HUES6 (cell line): ENCODE results near the gene CXXC5.

Source experiments
- H3K27ac ChIP-seq: 2 replicates; pipeline ENCODE4 v1.7.0; 2013; ENCODE audit warnings: low read depth, mild to moderate bottlenecking, low read length, inconsistent platforms
- H3K27me3 ChIP-seq: 2 replicates; pipeline ENCODE4 v1.6.1; 2013; ENCODE audit warnings: low read length; ENCODE audit not compliant: control insufficient read depth, insufficient read depth
- H3K36me3 ChIP-seq: 2 replicates; pipeline ENCODE4 v1.6.1; 2013; ENCODE audit warnings: low read length; ENCODE audit not compliant: control insufficient read depth, insufficient read depth
- H3K4me1 ChIP-seq: 2 replicates; pipeline ENCODE4 v1.6.1; 2013; ENCODE audit warnings: low read length; ENCODE audit not compliant: control insufficient read depth, insufficient read depth
- H3K4me3 ChIP-seq: 2 replicates; pipeline ENCODE4 v1.5.1; 2013; ENCODE audit warnings: low read depth, low read length
- H3K9ac ChIP-seq: one replicate; pipeline ENCODE4 v1.6.1; 2013; ENCODE audit warnings: mild to moderate bottlenecking, low read length
- H3K9me3 ChIP-seq: 2 replicates; pipeline ENCODE4 v1.6.1; 2013; ENCODE audit warnings: low read depth, low read length; ENCODE audit not compliant: control insufficient read depth, insufficient read depth

CXXC5 gene

GRCh38 chr5:139638736-139639618 lies 9.2 kb upstream of the CXXC5 start:
- H3K27ac ChIP-seq: no peak overlapping the region; the same call in 1 of the 2 replicates
- peak overlapping the region; percentile 85 for H3K9ac ChIP-seq
- no peaks in the 10 kb centered on the region for H3K9me3 ChIP-seq
- peak overlapping the region; percentile 64; the same call in 1 of the 2 replicates for H3K4me3 ChIP-seq
- H3K4me1 ChIP-seq: peaks cover 74% of the 10 kb centered on the region
- no peaks in the 10 kb centered on the region for H3K36me3 ChIP-seq
- H3K27me3 ChIP-seq: no peaks in the 10 kb centered on the region

GRCh38 chr5:139639619-139640380 lies 8.3 kb upstream of the CXXC5 start:
- Histone ChIP-seq H3K4me3 (no peak overlapping the region), H3K27me3 (peaks cover 5% of the 10 kb centered on the region), H3K36me3 (no peaks in the 10 kb centered on the region), H3K27ac (no peak overlapping the region), H3K9ac (no peak overlapping the region), H3K4me1 (peaks cover 73% of the 10 kb centered on the region), H3K9me3 (no peaks in the 10 kb centered on the region)

DNA sequence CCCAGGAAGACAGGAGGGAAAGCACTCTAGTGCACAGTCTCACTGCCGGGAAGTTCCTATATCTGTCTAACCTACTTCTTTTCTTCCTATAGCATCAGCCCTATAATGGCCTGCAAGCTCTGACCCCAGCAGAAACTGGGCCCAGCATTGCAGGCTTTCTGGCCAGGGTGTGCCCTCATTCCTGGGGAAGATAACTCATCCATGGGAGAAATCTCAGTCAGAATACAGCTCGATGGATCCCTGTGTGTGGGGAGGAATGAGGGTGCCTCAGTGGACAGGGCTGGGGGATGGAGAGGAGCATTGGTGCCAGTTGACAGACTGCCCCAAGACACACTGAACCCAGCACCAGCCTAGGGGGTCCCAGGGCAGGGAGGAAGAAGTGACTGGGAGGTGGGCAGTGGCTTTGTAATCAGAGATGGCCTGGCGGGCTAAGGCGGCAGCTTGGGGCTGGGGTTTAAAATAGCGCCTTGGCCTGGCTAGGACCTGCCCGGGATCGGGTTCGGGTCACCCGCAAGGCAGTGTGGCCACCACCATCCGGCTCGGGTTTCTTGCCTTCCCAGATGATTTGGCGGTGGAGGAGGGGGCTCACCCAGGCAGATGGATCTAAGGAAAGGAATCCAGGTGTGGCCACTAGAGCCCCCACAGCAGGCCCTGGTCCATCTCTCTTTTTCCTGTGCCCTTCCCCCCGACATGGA lies 7.6 kb upstream of the CXXC5 start:
- Histone ChIP-seq H3K27ac (no peak overlapping the region), H3K9ac (no peak overlapping the region), H3K4me3 (no peak overlapping the region), H3K9me3 (no peaks in the 10 kb centered on the region), H3K36me3 (no peaks in the 10 kb centered on the region), H3K27me3 (peaks cover 13% of the 10 kb centered on the region), H3K4me1 (peaks cover 73% of the 10 kb centered on the region)

- H3K9me3 ChIP-seq: no peaks in the 10 kb centered on the region
- no peak overlapping the region for H3K4me3 ChIP-seq
- H3K4me1 ChIP-seq: peaks cover 66% of the 10 kb centered on the region
- H3K9ac ChIP-seq: no peak overlapping the region
- no peaks in the 10 kb centered on the region for H3K36me3 ChIP-seq
- H3K27me3 ChIP-seq: peaks cover 21% of the 10 kb centered on the region
- H3K27ac ChIP-seq: no peak overlapping the region
These were observed 6.8 kb upstream of the CXXC5 start for GRCh38 chr5:139641116-139642080.

DNA sequence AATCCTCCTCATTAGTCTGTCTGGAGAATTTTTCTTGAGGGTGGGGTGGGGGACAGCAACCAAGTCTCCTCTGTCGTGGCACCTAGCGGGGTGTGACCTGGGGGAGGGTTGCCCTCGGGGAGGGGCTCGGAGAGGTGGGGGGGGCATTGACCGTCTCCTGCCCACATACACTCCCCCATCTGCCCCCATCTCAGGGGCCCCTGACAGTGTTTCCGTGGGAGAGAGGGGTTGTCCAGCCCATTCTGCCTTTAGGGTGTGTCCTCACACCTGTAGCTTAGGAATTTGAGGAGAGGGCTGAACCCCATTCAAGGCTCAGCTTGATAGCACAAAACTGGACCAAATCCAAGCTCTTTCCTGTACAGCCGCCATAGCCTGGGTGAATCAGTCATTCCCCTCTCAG lies 5.9 kb upstream of the CXXC5 start:
- H3K27me3 ChIP-seq: peaks cover 29% of the 10 kb centered on the region
- H3K4me1 ChIP-seq: peaks cover 65% of the 10 kb centered on the region
- no peak overlapping the region for H3K4me3 ChIP-seq
- no peaks in the 10 kb centered on the region for H3K9me3 ChIP-seq
- H3K27ac ChIP-seq: no peak overlapping the region
- H3K9ac ChIP-seq: no peak overlapping the region
- H3K36me3 ChIP-seq: no peaks in the 10 kb centered on the region

DNA sequence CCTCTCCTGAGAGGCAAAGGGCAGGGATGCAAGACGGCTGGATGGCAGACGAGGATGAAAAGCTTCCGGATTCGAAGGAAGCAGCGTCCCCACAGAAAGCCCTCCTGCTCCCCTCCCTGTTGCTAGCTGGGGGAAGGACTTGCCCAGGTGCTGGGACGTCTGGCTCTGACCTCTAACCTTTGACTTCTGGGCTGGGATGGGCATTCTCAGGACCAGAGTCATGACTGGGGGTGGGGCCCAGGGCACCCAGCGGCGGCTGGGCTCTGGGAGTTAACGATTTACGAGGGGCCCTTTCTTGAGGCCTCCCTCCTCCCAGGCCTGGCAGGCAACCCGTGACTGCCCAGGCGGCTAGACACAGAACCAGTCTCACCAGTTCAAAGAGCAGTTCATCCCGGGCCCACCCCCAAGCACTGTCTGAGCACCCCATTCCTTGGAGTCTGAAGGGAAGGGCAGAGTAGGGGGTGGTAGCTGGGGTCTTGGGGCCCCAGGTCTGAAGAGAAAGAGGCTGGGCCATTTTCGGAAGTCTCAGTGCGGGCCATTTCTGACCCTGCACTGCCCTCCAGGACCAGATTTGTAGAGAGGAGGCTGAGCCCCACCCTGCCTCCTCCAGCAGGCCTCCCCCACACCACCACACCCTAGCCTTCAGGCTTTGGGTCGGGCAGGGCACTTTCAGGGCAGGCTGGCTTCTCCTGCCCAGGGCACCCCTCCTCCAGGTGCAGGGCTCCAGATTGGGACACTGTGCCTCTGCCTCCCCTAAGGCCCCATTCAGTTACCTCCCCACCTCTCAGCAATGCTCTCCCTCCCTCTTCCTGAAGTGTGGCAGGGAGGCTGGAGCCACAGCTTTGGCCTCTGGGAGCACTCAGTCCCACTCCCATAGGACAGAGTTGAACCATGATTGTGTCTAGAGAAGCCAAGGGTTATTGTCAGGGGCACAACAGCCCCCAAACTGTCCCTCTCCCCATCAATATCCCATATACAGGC lies 5.0 kb upstream of the CXXC5 start:
- Histone ChIP-seq H3K27ac (no peak overlapping the region), H3K9ac (no peak overlapping the region), H3K9me3 (no peaks in the 10 kb centered on the region), H3K27me3 (peaks cover 32% of the 10 kb centered on the region), H3K36me3 (no peaks in the 10 kb centered on the region), H3K4me1 (peaks cover 65% of the 10 kb centered on the region), H3K4me3 (no peak overlapping the region)

DNA sequence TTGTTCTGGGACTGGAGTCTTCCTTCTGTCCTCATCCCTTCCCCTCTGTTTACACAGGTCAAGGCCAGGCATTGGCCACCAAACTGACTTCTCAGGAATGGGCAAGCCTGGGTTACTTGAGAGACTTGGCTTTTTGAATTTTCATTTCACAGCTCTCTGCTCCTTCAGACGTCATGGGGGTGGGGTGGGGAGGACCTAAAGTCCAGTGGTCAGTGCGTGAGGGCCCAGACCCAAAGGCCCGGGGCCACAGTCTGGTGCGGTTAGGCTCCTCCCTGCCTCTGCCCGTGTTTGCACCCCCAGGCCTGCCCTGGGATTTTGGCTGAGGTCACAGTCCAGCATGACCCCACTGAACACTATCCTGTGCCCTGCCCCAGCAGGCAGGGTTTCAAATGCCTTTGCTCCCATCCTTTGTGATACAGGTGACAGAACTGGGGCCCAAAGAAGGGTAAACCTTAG lies 4.1 kb upstream of the CXXC5 start:
- peaks cover 32% of the 10 kb centered on the region for H3K27me3 ChIP-seq
- H3K27ac ChIP-seq: no peak overlapping the region
- no peaks in the 10 kb centered on the region for H3K9me3 ChIP-seq
- H3K4me3 ChIP-seq: no peak overlapping the region
- H3K36me3 ChIP-seq: no peaks in the 10 kb centered on the region
- H3K4me1 ChIP-seq: peaks cover 56% of the 10 kb centered on the region
- no peak overlapping the region for H3K9ac ChIP-seq

DNA sequence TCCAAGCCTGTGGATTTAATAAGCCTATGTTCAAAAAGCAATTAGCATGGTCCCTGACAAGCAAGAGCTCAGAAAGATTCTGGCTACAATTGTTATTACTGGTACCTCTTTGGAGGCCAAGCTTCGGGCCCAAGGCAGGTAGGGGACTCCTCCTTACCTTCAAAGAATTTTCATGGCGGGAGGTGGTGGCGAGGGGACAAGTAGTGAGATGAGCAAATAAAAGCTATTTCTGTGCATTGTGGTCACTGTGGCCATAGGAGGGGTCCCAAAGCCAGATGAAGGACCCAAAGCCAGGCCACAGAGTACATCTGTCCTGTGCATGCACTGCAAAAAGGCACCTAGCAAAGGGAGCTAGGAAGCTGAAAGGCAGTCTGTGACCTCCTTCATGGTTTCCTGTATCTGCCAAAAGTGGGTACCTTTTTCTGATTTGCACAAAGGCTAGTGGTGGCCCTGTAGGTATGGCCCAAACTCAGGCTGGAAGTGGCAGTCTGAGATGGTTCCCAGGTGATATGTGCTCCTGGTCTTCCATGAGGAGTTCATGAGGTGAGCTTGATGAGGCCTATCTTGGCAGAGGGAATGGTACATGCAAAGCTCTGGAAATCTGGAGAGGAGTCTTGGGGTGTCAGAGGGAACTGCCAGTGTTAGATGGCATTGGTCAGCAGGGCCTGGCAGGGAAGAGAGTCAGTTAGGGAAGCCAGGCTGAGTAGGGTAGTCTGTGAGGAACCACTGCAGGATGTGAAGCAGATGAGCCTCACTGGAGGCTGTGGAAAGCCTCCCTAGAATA lies 3.3 kb upstream of the CXXC5 start:
- peaks cover 32% of the 10 kb centered on the region for H3K27me3 ChIP-seq

DNA sequence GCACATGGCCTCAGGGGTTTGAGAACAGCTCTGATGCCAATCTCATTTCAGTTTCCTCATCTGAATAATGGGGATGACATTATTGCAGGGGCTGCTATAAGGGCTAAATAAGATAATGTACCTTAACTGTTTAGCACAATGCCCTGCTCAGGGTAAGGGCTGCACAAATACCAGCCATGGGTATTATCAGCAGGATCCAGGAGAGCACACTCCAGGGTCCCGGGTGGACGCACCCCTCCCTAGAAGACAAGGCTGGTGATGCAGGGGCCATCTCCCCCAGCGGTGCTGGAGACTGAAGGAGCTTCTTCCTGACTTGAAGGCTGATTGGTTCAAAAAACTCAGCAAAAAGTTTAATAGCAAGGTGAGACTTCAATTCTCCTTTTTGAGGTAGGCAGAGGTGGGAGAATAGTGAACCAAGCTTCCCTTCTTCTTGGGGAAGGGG lies 2.7 kb upstream of the CXXC5 start:
- Histone ChIP-seq H3K9me3 (no peaks in the 10 kb centered on the region), H3K27me3 (peaks cover 32% of the 10 kb centered on the region), H3K4me3 (no peak overlapping the region), H3K36me3 (no peaks in the 10 kb centered on the region), H3K27ac (no peak overlapping the region), H3K4me1 (peaks cover 42% of the 10 kb centered on the region), H3K9ac (no peak overlapping the region)

More for the DNA sequence above, 3.3 kb upstream of the CXXC5 start:
- H3K9me3 ChIP-seq: no peaks in the 10 kb centered on the region
- H3K36me3 ChIP-seq: no peaks in the 10 kb centered on the region
- no peak overlapping the region for H3K27ac ChIP-seq
- H3K4me1 ChIP-seq: peaks cover 48% of the 10 kb centered on the region
- H3K9ac ChIP-seq: no peak overlapping the region
- H3K4me3 ChIP-seq: no peak overlapping the region
